Measurements from ENCODE around the gene KLHL6.

KLHL6 gene

DNA sequence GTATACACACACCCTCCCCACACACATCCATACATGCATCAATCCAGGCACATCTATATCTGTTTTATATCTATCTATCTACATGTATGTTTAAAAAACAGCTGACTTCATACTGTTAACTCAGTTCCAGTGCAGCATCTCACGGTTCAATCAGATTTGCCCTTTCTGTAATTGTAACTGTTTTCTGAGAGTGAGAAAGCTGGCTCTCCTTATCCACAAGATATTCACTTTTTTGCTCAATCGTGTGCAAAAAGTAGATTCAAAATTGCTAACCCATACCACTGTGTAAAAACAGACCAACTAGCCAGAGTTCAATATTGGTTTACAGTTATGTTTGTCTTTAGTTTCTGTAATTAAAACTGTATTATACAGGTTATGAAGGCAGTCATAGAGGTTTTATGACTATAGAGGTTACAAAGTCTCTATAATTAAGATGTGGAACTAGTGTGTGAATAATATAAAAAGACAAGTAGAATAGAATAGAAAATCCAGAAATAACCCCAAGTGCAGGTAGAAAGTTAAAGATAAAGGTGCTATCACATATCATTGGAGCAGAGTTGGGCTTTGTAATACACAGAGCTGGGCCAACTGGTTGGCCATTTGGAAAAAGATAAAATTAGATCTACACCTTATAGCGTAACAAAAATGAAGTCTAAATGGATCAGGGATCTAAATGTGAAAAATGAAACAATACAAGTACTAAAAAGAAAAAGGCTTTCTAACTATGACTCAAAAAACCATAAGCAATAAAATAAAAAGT, 107.0 kb downstream of the KLHL6 start:
- Histone ChIP-seq H3K27me3 (no peaks in the 10 kb centered on the region), H3K4me3 (ENCODE audit: low read depth in 1 of 2, low read length in 1 of 2) (no peak overlapping the region), H3K9me3 (peaks cover 5% of the 10 kb centered on the region), H3K36me3 (no peaks in the 10 kb centered on the region), H3K4me1 (ENCODE audit: control insufficient read depth in 1 of 2, insufficient read depth in 1 of 2, low read depth in 1 of 2, low read length in 1 of 2) (peaks cover 4 to 13% of the 10 kb centered on the region in 2 experiments), H3K27ac (no peak overlapping the region)
- TF ChIP-seq, protein P1, sequence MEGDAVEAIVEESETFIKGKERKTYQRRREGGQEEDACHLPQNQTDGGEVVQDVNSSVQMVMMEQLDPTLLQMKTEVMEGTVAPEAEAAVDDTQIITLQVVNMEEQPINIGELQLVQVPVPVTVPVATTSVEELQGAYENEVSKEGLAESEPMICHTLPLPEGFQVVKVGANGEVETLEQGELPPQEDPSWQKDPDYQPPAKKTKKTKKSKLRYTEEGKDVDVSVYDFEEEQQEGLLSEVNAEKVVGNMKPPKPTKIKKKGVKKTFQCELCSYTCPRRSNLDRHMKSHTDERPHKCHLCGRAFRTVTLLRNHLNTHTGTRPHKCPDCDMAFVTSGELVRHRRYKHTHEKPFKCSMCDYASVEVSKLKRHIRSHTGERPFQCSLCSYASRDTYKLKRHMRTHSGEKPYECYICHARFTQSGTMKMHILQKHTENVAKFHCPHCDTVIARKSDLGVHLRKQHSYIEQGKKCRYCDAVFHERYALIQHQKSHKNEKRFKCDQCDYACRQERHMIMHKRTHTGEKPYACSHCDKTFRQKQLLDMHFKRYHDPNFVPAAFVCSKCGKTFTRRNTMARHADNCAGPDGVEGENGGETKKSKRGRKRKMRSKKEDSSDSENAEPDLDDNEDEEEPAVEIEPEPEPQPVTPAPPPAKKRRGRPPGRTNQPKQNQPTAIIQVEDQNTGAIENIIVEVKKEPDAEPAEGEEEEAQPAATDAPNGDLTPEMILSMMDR (IDR thresholded peaks at IDR 0.05), result no peak

DNA sequence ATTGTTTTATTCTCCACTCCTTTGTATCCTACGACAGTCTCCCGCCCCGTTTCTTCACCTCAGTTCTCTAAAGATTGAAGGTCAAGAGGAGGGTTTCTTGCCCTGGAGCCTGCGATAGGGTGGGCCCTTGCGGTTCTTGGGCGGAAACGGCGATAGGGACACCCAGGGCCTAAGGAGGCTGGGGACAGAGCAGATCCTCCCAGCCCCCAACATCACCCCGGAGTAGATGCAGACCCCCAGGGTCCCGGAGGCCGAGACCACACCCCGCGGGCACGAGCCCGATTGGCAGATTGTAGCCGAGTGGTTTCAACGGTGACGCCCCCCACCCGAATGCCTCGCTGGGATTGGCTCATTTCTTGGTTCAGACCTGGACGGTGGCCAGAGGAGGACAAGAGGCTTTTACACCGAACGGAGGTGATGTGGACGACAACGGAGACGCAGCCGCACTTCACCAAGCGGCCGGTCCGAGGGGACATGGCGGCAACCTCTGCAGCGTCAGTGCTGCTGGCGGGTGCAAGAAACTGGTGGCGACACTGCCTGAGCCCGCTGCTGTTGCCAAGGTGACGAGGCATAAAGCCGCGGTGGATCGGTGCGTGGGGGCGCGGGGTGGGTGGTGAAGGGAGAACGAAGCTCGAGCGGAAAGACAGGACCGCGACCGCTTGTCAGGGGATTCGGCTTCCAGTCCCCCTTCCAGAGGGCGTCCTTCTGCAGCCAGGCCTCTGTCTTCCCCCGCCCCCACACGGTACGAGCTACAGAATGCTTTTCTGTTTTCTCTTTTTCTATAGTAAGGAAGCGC, 108.1 kb downstream of the KLHL6 start:
- Histone ChIP-seq H3K27me3 (no peaks in the 10 kb centered on the region), H3K27ac (peak overlapping the region; percentile 21), H3K4me1 (ENCODE audit: control insufficient read depth in 1 of 2, insufficient read depth in 1 of 2, low read depth in 1 of 2, low read length in 1 of 2) (peaks cover 4 to 13% of the 10 kb centered on the region in 2 experiments), H3K36me3 (no peaks in the 10 kb centered on the region), H3K4me3 (ENCODE audit: low read depth in 1 of 2, low read length in 1 of 2) (peak overlapping the region; percentile 64 to 77), H3K9me3 (peaks cover 6% of the 10 kb centered on the region)
- TF ChIP-seq, protein P1 (IDR thresholded peaks at IDR 0.05), result no peak

DNA sequence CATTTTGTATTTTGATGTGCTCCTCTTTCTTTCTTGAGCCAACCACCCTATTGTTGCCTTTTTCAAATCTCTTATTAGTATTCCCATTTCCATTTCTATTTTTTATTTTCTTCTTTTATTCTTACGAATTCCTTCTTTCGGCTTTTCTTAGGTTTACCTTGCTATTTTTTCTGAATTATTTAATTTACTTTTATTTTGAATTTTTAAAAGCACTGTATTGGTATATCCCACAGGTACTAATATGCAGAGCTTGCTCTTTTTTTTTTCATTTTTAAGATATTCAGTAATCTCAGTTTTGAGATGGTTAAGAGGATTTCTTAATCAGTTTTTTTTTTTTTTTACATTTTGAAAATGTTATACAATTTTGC, 108.7 kb downstream of the KLHL6 start:
- TF ChIP-seq, protein P1 (IDR thresholded peaks at IDR 0.05), result no peak
- H3K27me3 ChIP-seq, result peaks cover 4% of the 10 kb centered on the region
- H3K36me3 ChIP-seq, result no peaks in the 10 kb centered on the region
- H3K27ac ChIP-seq, result no peak overlapping the region
- peaks cover 4 to 13% of the 10 kb centered on the region in 2 experiments for H3K4me1 ChIP-seq (ENCODE audit: control insufficient read depth in 1 of 2, insufficient read depth in 1 of 2, low read depth in 1 of 2, low read length in 1 of 2)
- H3K4me3 ChIP-seq (ENCODE audit: low read depth in 1 of 2, low read length in 1 of 2), result peak overlapping the region; percentile 64 to 77
- H3K9me3 ChIP-seq, result peaks cover 6% of the 10 kb centered on the region

DNA sequence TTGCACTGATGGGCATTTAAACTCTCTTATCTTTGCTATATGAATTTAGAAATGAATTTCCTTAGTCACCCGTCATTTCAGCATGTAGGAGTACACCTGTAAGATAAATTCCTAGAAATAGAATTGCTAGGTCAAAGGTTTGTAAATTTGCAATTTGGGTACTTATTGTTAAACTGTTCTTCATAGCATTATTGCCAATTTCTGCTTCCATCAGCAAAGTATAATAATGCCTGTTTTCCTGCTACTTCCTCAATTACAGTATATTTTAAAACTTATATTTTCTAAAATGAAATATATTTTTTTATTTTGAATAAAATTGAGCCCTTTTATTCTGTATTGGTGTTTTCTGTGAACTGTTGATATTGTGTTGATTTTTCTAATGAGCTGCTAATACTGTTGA, 110.8 kb downstream of the KLHL6 start:
- no peak overlapping the region for H3K27ac ChIP-seq
- H3K4me3 ChIP-seq (ENCODE audit: low read depth in 1 of 2, low read length in 1 of 2), result no peak overlapping the region
- H3K36me3 ChIP-seq, result no peaks in the 10 kb centered on the region
- peaks cover 4 to 13% of the 10 kb centered on the region in 2 experiments for H3K4me1 ChIP-seq (ENCODE audit: control insufficient read depth in 1 of 2, insufficient read depth in 1 of 2, low read depth in 1 of 2, low read length in 1 of 2)
- peaks cover 4% of the 10 kb centered on the region for H3K27me3 ChIP-seq
- TF ChIP-seq, protein P1 (IDR thresholded peaks at IDR 0.05), result no peak
- H3K9me3 ChIP-seq, result peaks cover 6% of the 10 kb centered on the region

DNA sequence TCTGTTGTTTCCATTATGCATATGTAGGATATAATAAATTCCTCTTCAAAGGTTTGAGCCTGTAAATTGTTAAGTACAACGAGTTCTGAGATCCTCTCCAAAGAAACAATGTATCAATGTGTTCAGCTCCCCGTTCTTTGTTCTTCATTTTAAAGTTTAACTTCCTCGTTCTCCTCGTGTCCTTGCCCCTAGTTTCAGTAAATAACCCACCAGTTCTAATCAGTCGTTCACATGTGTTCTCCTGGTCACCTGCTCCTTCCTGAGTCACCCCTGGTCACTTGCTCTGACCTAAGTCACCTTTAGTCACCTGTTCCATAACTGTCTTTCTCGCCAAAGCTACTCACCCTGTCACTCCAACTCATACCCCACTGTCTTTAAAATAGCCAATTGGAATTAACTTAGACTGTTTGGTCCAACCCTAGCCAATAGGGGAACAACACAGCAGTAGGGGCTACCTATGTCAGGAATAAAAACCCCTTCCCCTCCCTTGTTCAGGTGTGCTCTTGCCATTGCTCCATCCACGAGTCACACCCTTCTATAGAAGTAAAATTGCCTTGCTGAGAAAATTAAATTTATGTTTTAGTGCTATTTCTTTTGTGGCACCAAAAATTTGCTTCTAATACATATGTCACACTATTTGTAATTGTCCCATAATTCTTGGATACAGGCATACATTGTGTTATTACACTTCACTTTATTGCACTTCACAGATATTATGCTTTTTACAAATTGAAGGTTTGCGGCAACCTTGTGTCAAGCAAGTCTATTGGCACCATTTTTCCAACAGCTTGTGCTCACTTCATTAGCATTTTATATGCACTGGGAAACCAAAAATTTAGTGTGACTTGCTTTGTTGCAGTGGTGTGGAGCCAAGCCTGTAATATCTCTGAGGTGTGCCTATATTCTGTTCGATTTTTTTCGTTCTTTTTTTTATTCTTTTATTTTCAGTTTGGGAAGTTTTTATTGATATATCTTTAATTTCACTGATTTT, 111.8 kb downstream of the KLHL6 start:
- Histone ChIP-seq H3K4me3 (ENCODE audit: low read depth in 1 of 2, low read length in 1 of 2) (no peak overlapping the region), H3K4me1 (ENCODE audit: control insufficient read depth in 1 of 2, insufficient read depth in 1 of 2, low read depth in 1 of 2, low read length in 1 of 2) (peaks cover 4 to 13% of the 10 kb centered on the region in 2 experiments), H3K36me3 (no peaks in the 10 kb centered on the region), H3K27me3 (peaks cover 4% of the 10 kb centered on the region), H3K9me3 (peaks cover 6% of the 10 kb centered on the region), H3K27ac (no peak overlapping the region)
- TF ChIP-seq, protein P1 (IDR thresholded peaks at IDR 0.05), result no peak

Data from neutrophil (primary cell).